Measurements from ENCODE around the gene GIMAP7. TPM values are rescaled to one million over a fixed set of nuclear protein-coding genes. Genes with fewer than 3 reads are reported as not detected.

Gene GIMAP7
- total RNA-seq, 1 donor from 2014 or later, result 16.0 TPM

DNA sequence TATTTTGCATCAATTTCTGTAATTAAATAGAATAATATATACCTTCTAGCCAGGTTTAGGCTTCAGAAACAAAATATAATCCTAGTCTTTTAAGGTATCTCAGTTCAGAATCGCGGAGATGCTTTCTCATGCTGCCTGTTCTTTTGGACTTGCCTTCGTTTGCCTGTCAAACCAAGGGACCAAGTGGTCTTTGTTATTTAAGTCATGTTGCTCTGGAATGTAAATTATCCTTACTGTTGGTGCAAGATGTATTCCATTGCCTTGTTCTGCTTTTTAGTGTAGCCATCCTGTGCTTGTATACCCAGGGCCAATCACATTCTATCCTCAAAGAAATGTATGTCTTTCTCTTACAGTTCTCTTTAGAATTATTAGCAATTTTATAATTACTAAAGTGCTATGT, 51.5 kb downstream of the GIMAP7 start:
- Histone ChIP-seq H3K9me3 (no peaks in the 10 kb centered on the region), H3K4me3 (no peak overlapping the region), H3K27me3 (no peaks in the 10 kb centered on the region), H3K27ac (no peak overlapping the region), H3K4me1 (no peaks in the 10 kb centered on the region), H3K36me3 (no peaks in the 10 kb centered on the region)
- intact Hi-C loops (cut with DNase I), result no loop called here
- no peak for DNase-seq (ENCODE audit: extremely low spot score in 2 of 2)
- no peak for TF ChIP-seq CTCF (IDR thresholded peaks at IDR 0.05)
- TF ChIP-seq POLR2AphosphoS5 (IDR thresholded peaks at IDR 0.05; ENCODE audit: insufficient read depth in 1 of 2, low read depth in 1 of 2), result no peak
- TF ChIP-seq POLR2A (IDR thresholded peaks at IDR 0.05), result no peak

- no peak overlapping the region for H3K27ac ChIP-seq
- intact Hi-C loops (cut with DNase I), result no loop called here
- TF ChIP-seq POLR2A (IDR thresholded peaks at IDR 0.05) (no peak), POLR2AphosphoS5 (IDR thresholded peaks at IDR 0.05; ENCODE audit: insufficient read depth in 1 of 2, low read depth in 1 of 2) (no peak), CTCF (IDR thresholded peaks at IDR 0.05) (no peak)
- H3K4me1 ChIP-seq, result no peaks in the 10 kb centered on the region
- H3K27me3 ChIP-seq, result no peaks in the 10 kb centered on the region
- H3K4me3 ChIP-seq, result peak overlapping the region in 1 of 2 donors; percentile 16
- no peak for DNase-seq (ENCODE audit: extremely low spot score in 2 of 2)
- H3K36me3 ChIP-seq, result peaks cover 0 to 2% of the 10 kb centered on the region in 2 donors
- no peaks in the 10 kb centered on the region for H3K9me3 ChIP-seq
Measured at GRCh38 chr7:150566572-150566971, 51.9 kb downstream of the GIMAP7 start.

- peak within 1 kb of the TSS; percentile 52 for H3K27ac ChIP-seq
- DNase-seq (ENCODE audit: extremely low spot score in 2 of 2), result no peak
- peaks cover 0 to 8% of the 10 kb centered on the region in 2 donors for H3K36me3 ChIP-seq
- TF ChIP-seq CTCF (IDR thresholded peaks at IDR 0.05), result no peak
- TF ChIP-seq POLR2AphosphoS5 (IDR thresholded peaks at IDR 0.05; ENCODE audit: insufficient read depth in 1 of 2, low read depth in 1 of 2), result no peak
- no peak for TF ChIP-seq POLR2A (IDR thresholded peaks at IDR 0.05)
- H3K4me3 ChIP-seq, result peak within 1 kb of the TSS; percentile 16 to 43
- no peaks in the 10 kb centered on the region for H3K9me3 ChIP-seq
- H3K4me1 ChIP-seq, result no peaks in the 10 kb centered on the region
- intact Hi-C loops (cut with DNase I), result no loop called here
- no peaks in the 10 kb centered on the region for H3K27me3 ChIP-seq
Measured at GRCh38 chr7:150567169-150567568, 52.5 kb downstream of the GIMAP7 start, which contains the start of gene GIMAP4. TSS of gene GIMAP4 (plus strand) at chr7:150567390. CDS start at chr7:150569902, 2,512 bp downstream.

DNA sequence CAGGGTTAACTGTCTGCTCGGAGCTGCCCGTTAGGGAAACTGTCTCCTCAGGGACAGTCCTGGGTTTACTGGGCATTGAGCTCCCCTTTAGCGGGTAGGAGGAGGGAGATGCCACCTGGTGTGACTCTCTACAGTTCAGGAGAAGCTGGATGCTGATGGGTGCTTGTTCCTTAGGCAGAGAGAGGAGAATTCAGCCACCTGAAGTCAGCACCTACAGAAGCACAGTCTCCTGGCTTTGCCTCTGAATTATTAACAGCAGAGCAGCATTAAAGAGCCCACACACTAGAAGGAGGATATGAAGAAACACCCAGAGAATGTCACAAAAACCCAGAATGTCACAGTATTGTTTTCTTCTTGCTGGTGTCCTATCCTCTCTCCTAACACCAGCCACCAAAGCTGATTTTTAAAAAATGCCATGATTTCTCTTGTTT, 53.2 kb downstream of the GIMAP7 start:
- no peaks in the 10 kb centered on the region for H3K27me3 ChIP-seq
- H3K9me3 ChIP-seq, result no peaks in the 10 kb centered on the region
- peak overlapping the region; percentile 16 to 43 for H3K4me3 ChIP-seq
- no peaks in the 10 kb centered on the region for H3K4me1 ChIP-seq
- DNase-seq (ENCODE audit: extremely low spot score in 2 of 2), result no peak
- peaks cover 0 to 15% of the 10 kb centered on the region in 2 donors for H3K36me3 ChIP-seq
- peak overlapping the region; percentile 52 for H3K27ac ChIP-seq
- intact Hi-C loops (cut with DNase I), result no loop called here
- TF ChIP-seq POLR2AphosphoS5 (IDR thresholded peaks at IDR 0.05; ENCODE audit: insufficient read depth in 1 of 2, low read depth in 1 of 2), result no peak
- no peak for TF ChIP-seq CTCF (IDR thresholded peaks at IDR 0.05)
- TF ChIP-seq POLR2A (IDR thresholded peaks at IDR 0.05), result no peak

- intact Hi-C loops (cut with DNase I), result no loop called here
- H3K27ac ChIP-seq, result peak overlapping the region; percentile 31
- peaks cover 0 to 15% of the 10 kb centered on the region in 2 donors for H3K36me3 ChIP-seq
- peak overlapping the region; percentile 28 to 43 for H3K4me3 ChIP-seq
- no peaks in the 10 kb centered on the region for H3K4me1 ChIP-seq
- H3K27me3 ChIP-seq, result no peaks in the 10 kb centered on the region
- H3K9me3 ChIP-seq, result no peaks in the 10 kb centered on the region
- TF ChIP-seq CTCF (IDR thresholded peaks at IDR 0.05), result no peak
- no peak for TF ChIP-seq POLR2AphosphoS5 (IDR thresholded peaks at IDR 0.05; ENCODE audit: insufficient read depth in 1 of 2, low read depth in 1 of 2)
- TF ChIP-seq POLR2A (IDR thresholded peaks at IDR 0.05), result no peak
- no peak for DNase-seq (ENCODE audit: extremely low spot score in 2 of 2)
Measured at GRCh38 chr7:150568714-150569113, 54.0 kb downstream of the GIMAP7 start.

Data from vagina (tissue), 2 donors.